GM12865 (cell line): Measurements from ENCODE around the gene EFR3B.
"Not testable (repeated sequence)": the region's sequence is repeated elsewhere in the genome, so short reads cannot be mapped to it uniquely, and the experiment has no call there.

Experiments
- DNase-seq: peaks from one replicate; pipeline ENCODE4 v3.0.0; 2010; ENCODE audit warnings: low read depth
- H3K4me3 ChIP-seq: 2 replicates; pipeline ENCODE4 v1.5.1; 2011; ENCODE audit warnings: mild to moderate bottlenecking, low read depth, low read length, control low read depth
- CTCF ChIP-seq: IDR thresholded peaks from 2 replicates; pipeline ENCODE4 v1.5.1; 2011; ENCODE audit warnings: low read length, control low read depth, low read depth, inconsistent platforms; ENCODE audit not compliant: insufficient read depth; ENCODE audit errors: missing control alignments

Gene EFR3B

DNA sequence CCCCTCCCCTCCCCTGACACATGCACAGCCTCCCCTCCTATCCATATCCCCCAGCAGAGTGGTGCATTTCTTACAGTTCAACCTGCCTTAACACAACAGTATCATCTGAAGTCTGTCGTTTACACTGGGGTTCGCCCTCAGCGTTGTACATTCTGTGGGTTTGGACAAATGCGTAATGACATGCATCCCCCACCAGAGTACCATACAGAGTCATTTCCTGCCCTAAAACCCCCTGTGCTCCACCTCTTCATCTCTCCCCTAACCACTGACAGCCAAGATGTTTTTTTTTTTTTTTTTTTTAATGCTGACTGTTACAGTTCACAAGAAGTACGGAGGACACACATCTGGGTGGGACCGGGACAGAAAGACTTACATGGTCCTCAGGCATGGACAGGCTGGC is 103.9 kb downstream of the EFR3B start:
- no peak for DNase-seq
- TF ChIP-seq CTCF = no peak
- H3K4me3 ChIP-seq = no peak overlapping the region

- TF ChIP-seq CTCF = no peak
- no peak overlapping the region for H3K4me3 ChIP-seq
- DNase-seq = no peak
Observed at GRCh38 chr2:25146896-25147295, 105.0 kb downstream of the EFR3B start.

DNA sequence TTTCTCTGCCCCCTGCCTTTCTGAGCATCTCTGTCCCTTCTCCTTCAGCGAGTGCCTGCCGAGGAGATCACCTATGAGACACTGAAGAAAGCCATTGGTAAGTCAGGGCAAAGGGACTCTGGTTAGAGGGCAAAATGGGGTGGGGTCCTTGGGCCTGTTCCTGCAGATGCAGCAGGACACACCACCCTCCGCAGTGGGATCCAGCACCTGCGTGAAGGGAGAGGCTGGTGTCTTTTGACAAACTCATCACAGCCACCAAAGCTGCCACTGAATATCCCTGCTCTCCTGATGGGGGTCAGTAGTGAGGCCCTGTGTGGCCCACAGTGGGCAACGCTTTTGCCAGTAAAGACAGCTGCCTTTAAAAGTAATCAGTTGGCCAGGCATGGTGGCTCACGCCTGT is 107.8 kb downstream of the EFR3B start:
- no peak for DNase-seq
- no peak for TF ChIP-seq CTCF
- H3K4me3 ChIP-seq = no peak overlapping the region

DNA sequence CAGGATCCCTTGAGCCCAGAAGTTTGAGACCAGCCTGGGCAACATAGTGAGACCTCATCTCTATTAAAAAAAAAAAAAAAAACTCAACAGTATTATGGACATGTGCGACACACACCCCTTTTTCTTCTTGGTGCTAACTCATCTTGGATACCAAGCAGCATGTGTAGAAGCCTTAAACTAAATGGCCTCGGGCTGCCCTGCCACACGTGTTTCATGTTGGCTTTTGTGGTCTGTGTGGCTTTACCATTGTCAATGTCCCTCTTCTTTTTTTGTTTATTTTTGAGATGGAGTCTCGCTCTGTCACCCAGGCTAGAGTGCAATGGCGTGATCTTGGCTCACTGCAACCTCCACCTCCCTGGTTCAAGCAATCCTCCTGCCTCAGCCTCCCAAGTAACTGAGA is 109.1 kb downstream of the EFR3B start:
- DNase-seq, H3K4me3 ChIP-seq: not testable (repeated sequence)

DNA sequence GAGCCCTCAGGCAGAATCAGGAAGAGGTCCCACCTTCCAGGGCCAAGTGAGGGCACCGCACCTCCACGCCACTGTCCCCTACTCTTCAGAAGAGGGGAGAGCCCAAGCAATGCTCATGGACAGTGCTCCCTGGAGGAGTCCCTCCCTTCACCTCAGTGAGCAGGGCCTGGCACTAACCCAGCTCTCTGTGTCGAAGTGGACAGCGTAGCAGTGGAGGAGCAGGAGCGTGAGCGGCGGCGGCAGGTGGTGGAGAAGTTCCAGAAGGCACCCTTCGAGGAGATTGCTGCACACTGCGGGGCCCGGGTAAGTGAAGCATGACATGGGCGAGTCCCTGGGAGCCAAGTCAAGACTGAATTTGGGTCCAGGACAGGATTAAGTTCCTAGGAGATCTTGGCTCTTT is 109.8 kb downstream of the EFR3B start:
- no peak overlapping the region for H3K4me3 ChIP-seq
- no peak for TF ChIP-seq CTCF
- DNase-seq = no peak

DNA sequence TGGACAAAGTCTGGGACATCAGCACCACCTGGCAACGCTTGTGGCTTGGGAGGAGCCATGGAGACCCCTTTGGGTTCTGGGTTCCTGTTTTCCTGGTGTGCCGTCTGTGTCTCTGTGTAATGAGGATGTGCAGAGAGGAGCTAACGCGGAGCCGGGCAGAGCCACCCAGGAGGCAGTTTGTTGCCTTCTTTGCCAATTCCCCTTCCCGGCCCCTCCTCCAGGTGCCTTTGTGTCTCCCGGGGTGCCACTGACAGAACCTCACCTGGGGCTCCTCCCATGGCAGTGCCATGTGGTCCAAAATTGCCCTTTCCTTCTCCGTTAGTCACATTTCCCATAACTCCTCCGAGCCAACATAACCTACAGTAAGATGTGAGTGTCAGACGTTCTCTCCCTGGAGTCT is 113.5 kb downstream of the EFR3B start:
- H3K4me3 ChIP-seq = no peak overlapping the region
- TF ChIP-seq CTCF = no peak
- no peak for DNase-seq

DNA sequence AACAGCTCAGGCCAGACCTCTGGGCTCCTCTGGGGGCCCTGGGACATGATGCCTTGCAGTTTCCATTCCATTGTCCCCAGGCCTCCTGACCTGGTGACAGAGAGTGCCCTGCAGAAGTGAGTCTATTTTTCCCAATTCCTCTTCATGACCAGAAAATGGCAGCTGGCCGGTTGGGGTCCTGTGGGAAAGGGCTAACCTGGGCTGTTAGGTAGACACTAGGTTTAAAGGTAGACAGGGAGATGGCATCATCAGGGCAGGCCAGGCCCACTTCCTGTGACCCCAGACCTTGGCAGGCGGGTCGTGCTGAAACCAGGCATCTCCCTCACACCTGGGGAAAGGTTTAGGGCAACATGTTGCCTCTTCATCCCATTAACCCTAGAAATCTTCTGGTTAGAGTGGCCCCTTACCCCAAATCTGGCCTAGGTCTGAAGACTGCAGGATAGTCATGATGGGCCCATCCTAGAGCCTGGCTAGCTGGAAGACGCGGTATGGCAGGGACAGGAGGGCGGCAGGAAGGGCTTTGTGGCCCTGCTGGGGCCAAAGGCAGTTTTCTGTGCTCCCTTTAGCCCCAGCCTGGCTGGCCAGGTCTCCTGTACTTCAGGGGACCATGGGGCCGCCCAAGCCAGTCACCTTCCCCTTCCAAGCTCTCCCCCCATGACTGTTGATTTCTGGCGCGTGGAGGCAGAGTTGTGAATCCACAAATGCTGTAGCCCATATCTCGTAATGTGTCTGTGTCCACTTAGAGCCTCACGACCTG is 116.4 kb downstream of the EFR3B start:
- TF ChIP-seq CTCF = no peak

More for the DNA sequence above, 116.4 kb downstream of the EFR3B start:
- no peak overlapping the region for H3K4me3 ChIP-seq
- no peak for DNase-seq
